ENCODE data around the gene FPR2. TPM values are rescaled to one million over a fixed set of nuclear protein-coding genes. Genes with fewer than 3 reads are reported as not detected.

FPR2 gene
- total and polyA plus RNA-seq, 10 of the 15 experiments (the other 5 are each of a cell fraction or from before 2014, with no cell fraction given), result not detected

DNA sequence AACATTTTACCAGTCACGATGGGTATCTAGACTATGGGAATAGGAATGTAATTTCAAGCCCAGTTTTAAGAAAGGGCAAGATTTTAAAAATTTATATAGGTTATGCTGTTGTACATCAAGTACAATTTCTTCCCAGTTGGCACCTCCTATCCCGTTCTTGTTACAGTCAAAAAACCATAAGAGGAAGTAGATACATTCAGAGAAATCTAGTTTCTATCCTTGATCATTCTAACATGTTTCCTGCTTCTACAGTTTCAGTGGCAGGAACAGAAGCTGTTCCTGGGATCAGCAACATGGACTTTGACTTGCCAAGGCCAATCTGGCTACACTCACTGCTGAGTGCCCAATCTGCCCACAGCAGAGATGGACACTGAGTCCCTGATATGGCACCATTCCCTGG is 19.3 kb downstream of the FPR2 start:
- in situ Hi-C loops (cut with MboI) (no loop called here), intact Hi-C loops (cut with micrococcal nuclease; ENCODE audit: unreplicated experiment) (no loop called here)
- no peak for FAIRE-seq
- ChIA-PET SMC1A (ENCODE audit: uncharacterized antibody, unreplicated experiment) (no interaction called here), POLR2A (interaction anchor here (0.5 kb wide), 1 partner anchor 331 kb away, joined by 4 read pairs; no protein-coding TSS in a partner anchor), RAD21 (ENCODE audit: unreplicated experiment) (no interaction called here), CTCF (interaction anchor here (1.2 kb wide), 1 partner anchor 119 kb away, joined by 3 read pairs; no protein-coding TSS in a partner anchor)
- Histone ChIP-seq H2AFZ (ENCODE audit: control insufficient read depth, low read depth, low read length) (no peak overlapping the region), H3K79me2 (ENCODE audit: control insufficient read depth, insufficient read depth, low read length) (no peaks in the 10 kb centered on the region), H3K4me1 (ENCODE audit: control insufficient read depth, insufficient read depth, low read length) (no peaks in the 10 kb centered on the region; the same call in 1 of the 2 replicates), H3K9ac (ENCODE audit: control insufficient read depth, insufficient read depth, low read length) (no peak overlapping the region), H3K27ac (ENCODE audit: control insufficient read depth, insufficient read depth) (no peak overlapping the region), H3K36me3 (ENCODE audit: control insufficient read depth in 2 of 2, insufficient read depth in 2 of 2, low read length in 1 of 2) (no peaks in the 10 kb centered on the region), H3K4me2 (ENCODE audit: control insufficient read depth, insufficient read depth) (no peak overlapping the region), H3K9me3 (replicated peaks; ENCODE audit: control insufficient read depth, insufficient read depth, low read length) (peaks cover under 1% of the 10 kb centered on the region; the same call in 2 of the 3 replicates), H3K4me3 (no peak overlapping the region), H4K20me1 (ENCODE audit: control insufficient read depth, insufficient read depth) (no peaks in the 10 kb centered on the region), H3K27me3 (replicated peaks in 1 of 2; ENCODE audit: control insufficient read depth in 2 of 2, insufficient read depth in 2 of 2, low read length in 1 of 2) (no peaks in the 10 kb centered on the region)
- BruUV-seq (replicated peaks), result no TSS peak
- 5% methylated on average over 2 of the region's 2 CpGs for WGBS (ENCODE audit: insufficient coverage, insufficient replicate concordance, low lambda C conversion rate, missing lambda C conversion rate)
- no peak for DNase-seq (ENCODE audit: low read depth, low spot score)
- no peak for ATAC-seq
- TF ChIP-seq SMAD1 (IDR thresholded peaks at IDR 0.05; ENCODE audit: low read depth, partially characterized antibody), result no peak

DNA sequence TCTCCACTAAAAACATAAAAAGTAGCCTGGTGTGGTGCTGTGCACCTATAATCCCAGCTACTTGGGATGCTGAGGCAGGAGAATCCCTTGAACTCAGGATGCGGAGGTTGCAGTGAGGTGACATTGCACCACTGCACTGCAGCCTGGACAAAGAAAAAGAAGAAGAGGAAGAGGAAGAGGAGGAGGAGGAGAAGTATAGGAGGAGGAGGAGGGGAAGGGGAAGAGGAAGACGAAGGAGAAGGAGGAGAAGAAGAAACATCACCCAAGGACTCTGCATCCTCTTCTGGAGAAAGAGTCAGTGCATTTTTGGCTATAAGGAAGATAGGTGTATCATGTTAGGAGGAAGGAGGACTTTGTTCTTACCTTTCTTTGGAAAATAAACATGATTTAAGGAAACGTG is 21.0 kb downstream of the FPR2 start:
- in situ Hi-C loops (cut with MboI) (no loop called here), intact Hi-C loops (cut with micrococcal nuclease; ENCODE audit: unreplicated experiment) (no loop called here)
- FAIRE-seq (no peak), ATAC-seq (no peak), DNase-seq (ENCODE audit: low read depth, low spot score) (no peak)
- 31% methylated on average over 3 of the region's 3 CpGs for WGBS (ENCODE audit: insufficient coverage, insufficient replicate concordance, low lambda C conversion rate, missing lambda C conversion rate)
- CTCF ChIA-PET, result interaction anchor here (1.2 kb wide), 1 partner anchor 125 kb away, joined by 5 read pairs; no protein-coding TSS in a partner anchor
- Histone ChIP-seq H2AFZ (ENCODE audit: control insufficient read depth, low read depth, low read length) (no peak overlapping the region), H3K36me3 (ENCODE audit: control insufficient read depth in 2 of 2, insufficient read depth in 2 of 2, low read length in 1 of 2) (no peaks in the 10 kb centered on the region), H3K27me3 (replicated peaks in 1 of 2; ENCODE audit: control insufficient read depth in 2 of 2, insufficient read depth in 2 of 2, low read length in 1 of 2) (no peaks in the 10 kb centered on the region), H4K20me1 (ENCODE audit: control insufficient read depth, insufficient read depth) (no peaks in the 10 kb centered on the region), H3K4me2 (ENCODE audit: control insufficient read depth, insufficient read depth) (no peak overlapping the region), H3K9me3 (replicated peaks; ENCODE audit: control insufficient read depth, insufficient read depth, low read length) (peaks cover 6% of the 10 kb centered on the region; the same call in 2 of the 3 replicates), H3K4me1 (ENCODE audit: control insufficient read depth, insufficient read depth, low read length) (no peaks in the 10 kb centered on the region; the same call in 1 of the 2 replicates), H3K79me2 (ENCODE audit: control insufficient read depth, insufficient read depth, low read length) (no peaks in the 10 kb centered on the region), H3K4me3 (no peak overlapping the region), H3K9ac (ENCODE audit: control insufficient read depth, insufficient read depth, low read length) (no peak overlapping the region), H3K27ac (ENCODE audit: control insufficient read depth, insufficient read depth) (no peak overlapping the region)
- RAD21 ChIA-PET (ENCODE audit: unreplicated experiment), result no interaction called here
- SMC1A ChIA-PET (ENCODE audit: uncharacterized antibody, unreplicated experiment), result no interaction called here
- TF ChIP-seq CBFB (IDR thresholded peaks at IDR 0.05; ENCODE audit: low read depth), result no peak
- TF ChIP-seq BMI1 (IDR thresholded peaks at IDR 0.05; ENCODE audit: borderline replicate concordance), result no peak
- no peak for TF ChIP-seq ZBED1 (IDR thresholded peaks at IDR 0.05; ENCODE audit: borderline replicate concordance)
- TF ChIP-seq HDAC6 (IDR thresholded peaks at IDR 0.05; ENCODE audit: unreplicated experiment), result no peak
- TF ChIP-seq JUND (IDR thresholded peaks at IDR 0.05; ENCODE audit: low read depth, low read length), result no peak
- no TSS peak for BruUV-seq (replicated peaks)
- POLR2A ChIA-PET, result no interaction called here

Measured in GM12878 (cell line).